GM18909 (cell line): Measurements from ENCODE around the gene ITGA7.

Experiments
- ATAC-seq: cut with Tn5 transposase; IDR thresholded peaks from one replicate; pipeline ENCODE4 v1.9.1; 2021; ENCODE audit warnings: mild to moderate bottlenecking; ENCODE audit not compliant: unreplicated experiment, poor library complexity

ITGA7 gene

GRCh38 chr12:55687746-55688145 lies 20.0 kb downstream of the ITGA7 start:
- peak; percentile 61 for ATAC-seq

GRCh38 chr12:55686366-55687010 lies 21.2 kb downstream of the ITGA7 start:
- no peak for ATAC-seq

- ATAC-seq, result no peak
These were observed 22.0 kb downstream of the ITGA7 start for GRCh38 chr12:55685671-55686070.

- ATAC-seq, result no peak
These were observed 22.8 kb downstream of the ITGA7 start for GRCh38 chr12:55684761-55685370.

- ATAC-seq, result no peak
These were observed 24.0 kb downstream of the ITGA7 start for GRCh38 chr12:55683676-55684075.

GRCh38 chr12:55682087-55682796 lies 25.5 kb downstream of the ITGA7 start:
- peak; percentile 27 for ATAC-seq

GRCh38 chr12:55681142-55682077 lies 26.3 kb downstream of the ITGA7 start:
- peak; percentile 46 for ATAC-seq

GRCh38 chr12:55679691-55680090 lies 28.0 kb downstream of the ITGA7 start:
- ATAC-seq, result no peak

- no peak for ATAC-seq
These were observed 31.0 kb downstream of the ITGA7 start for GRCh38 chr12:55676707-55677106.

- ATAC-seq, result no peak
These were observed 32.0 kb downstream of the ITGA7 start for GRCh38 chr12:55675666-55676065.

GRCh38 chr12:55673638-55674037 lies 34.1 kb downstream of the ITGA7 start:
- peak; percentile 99 for ATAC-seq

GRCh38 chr12:55671746-55672145 lies 36.0 kb downstream of the ITGA7 start:
- no peak for ATAC-seq

GRCh38 chr12:55670276-55670675 lies 37.4 kb downstream of the ITGA7 start:
- no peak for ATAC-seq

GRCh38 chr12:55666508-55666907 lies 41.2 kb downstream of the ITGA7 start:
- no peak for ATAC-seq

- ATAC-seq, result no peak
These were observed 42.9 kb downstream of the ITGA7 start for GRCh38 chr12:55664826-55665225.

- no peak for ATAC-seq
These were observed 44.3 kb downstream of the ITGA7 start for GRCh38 chr12:55663391-55663790.

GRCh38 chr12:55659486-55660385 lies 48.0 kb downstream of the ITGA7 start:
- no peak for ATAC-seq

GRCh38 chr12:55658635-55659391 lies 48.9 kb downstream of the ITGA7 start:
- no peak for ATAC-seq

GRCh38 chr12:55658212-55658611 lies 49.5 kb downstream of the ITGA7 start:
- ATAC-seq, result no peak
